Nephron progenitor cell (in vitro differentiated cells): ENCODE measurements around the gene SNED1.

ENCODE experiments used
- DNase-seq: peaks from one replicate; pipeline ENCODE4 v3.0.0; 2021
- H3K27ac Mint-ChIP-seq: 2 replicates; pipeline ENCODE4 v1.8.0; 2021; ENCODE audit warnings: mild to moderate bottlenecking, moderate library complexity, mixed read lengths
- H3K27me3 Mint-ChIP-seq: 2 replicates; pipeline ENCODE4 v1.8.0; 2021; ENCODE audit warnings: mild to moderate bottlenecking, low read depth, mixed read lengths; ENCODE audit not compliant: poor library complexity
- H3K36me3 Mint-ChIP-seq: 2 replicates; pipeline ENCODE4 v1.8.0; 2021; ENCODE audit warnings: low read depth, mixed read lengths
- H3K4me1 Mint-ChIP-seq: 2 replicates; pipeline ENCODE4 v1.8.0; 2021; ENCODE audit warnings: mixed read lengths
- H3K4me3 Mint-ChIP-seq: 2 replicates; pipeline ENCODE4 v1.8.0; 2021; ENCODE audit warnings: mild to moderate bottlenecking, moderate library complexity, mixed read lengths
- H3K9me3 Mint-ChIP-seq: 2 replicates; pipeline ENCODE4 v1.8.0; 2021; ENCODE audit warnings: mild to moderate bottlenecking, moderate library complexity, mixed read lengths
- CTCF ChIP-seq: fragments of 200-600 bp; sonication (generic); IDR thresholded peaks from 2 replicates; pipeline ENCODE4 v1.5.0; 2021; ENCODE audit warnings: antibody characterized with exemption

The SNED1 gene

GRCh38 chr2:240997856-240998705 lies at the start of gene SNED1:
TSS of gene SNED1 (plus strand) at chr2:240998618. CDS start at chr2:240998838, 220 bp downstream.
- Mint-ChIP-seq H3K27ac (no peak within 1 kb of the TSS), H3K27me3 (peaks cover 42% of the 10 kb centered on the region), H3K9me3 (no peaks in the 10 kb centered on the region), H3K36me3 (no peaks in the 10 kb centered on the region), H3K4me3 (peak within 1 kb of the TSS; percentile 73), H3K4me1 (peaks cover 50% of the 10 kb centered on the region)
- TF ChIP-seq CTCF = no peak
- DNase-seq = peak; percentile 95

- Mint-ChIP-seq H3K9me3 (no peaks in the 10 kb centered on the region), H3K36me3 (no peaks in the 10 kb centered on the region), H3K4me3 (no peak overlapping the region), H3K27me3 (peaks cover 13% of the 10 kb centered on the region), H3K4me1 (peaks cover 14% of the 10 kb centered on the region), H3K27ac (no peak overlapping the region)
- DNase-seq = no peak
- TF ChIP-seq CTCF = no peak
Observed at GRCh38 chr2:240948905-240949790, 49.3 kb upstream of the SNED1 start.

GRCh38 chr2:240949791-240950705 lies 48.4 kb upstream of the SNED1 start:
- TF ChIP-seq CTCF = no peak
- no peak for DNase-seq
- Mint-ChIP-seq H3K4me3 (no peak overlapping the region), H3K4me1 (peaks cover 23% of the 10 kb centered on the region), H3K27ac (no peak overlapping the region), H3K9me3 (no peaks in the 10 kb centered on the region), H3K36me3 (no peaks in the 10 kb centered on the region), H3K27me3 (peaks cover 18% of the 10 kb centered on the region)

- Mint-ChIP-seq H3K9me3 (no peaks in the 10 kb centered on the region), H3K4me1 (peaks cover 23% of the 10 kb centered on the region), H3K27me3 (peaks cover 16% of the 10 kb centered on the region), H3K4me3 (no peak overlapping the region), H3K36me3 (no peaks in the 10 kb centered on the region), H3K27ac (no peak overlapping the region)
- no peak for DNase-seq
- TF ChIP-seq CTCF = no peak
Observed at GRCh38 chr2:240951045-240951594, 47.3 kb upstream of the SNED1 start.

- DNase-seq = no peak
- TF ChIP-seq CTCF = no peak
- H3K27me3 Mint-ChIP-seq = peaks cover 18% of the 10 kb centered on the region
- no peak overlapping the region for H3K27ac Mint-ChIP-seq
- no peaks in the 10 kb centered on the region for H3K36me3 Mint-ChIP-seq
- no peak overlapping the region for H3K4me3 Mint-ChIP-seq
- peaks cover 28% of the 10 kb centered on the region for H3K4me1 Mint-ChIP-seq
- no peaks in the 10 kb centered on the region for H3K9me3 Mint-ChIP-seq
Observed at GRCh38 chr2:240952496-240953246, 45.7 kb upstream of the SNED1 start.
